ENCODE measurements around the gene TRMT11. TPM values are rescaled to one million over a fixed set of nuclear protein-coding genes. Genes with fewer than 3 reads are reported as not detected.

TRMT11 gene
- total RNA-seq, 3 donors from 2014 or later: 20.7 to 22.7 (median 21.5) TPM

- intact Hi-C loops (cut with DNase I, micrococcal nuclease): no loop called here
- Histone ChIP-seq H3K9me3 (no peaks in the 10 kb centered on the region), H3K36me3 (ENCODE audit: low read depth) (no peaks in the 10 kb centered on the region), H3K4me3 (no peak overlapping the region), H3K4me1 (ENCODE audit: low read depth) (no peaks in the 10 kb centered on the region)
- DNase-seq (no peak), ATAC-seq (peak; percentile 47)
- TF ChIP-seq CTCF (IDR thresholded peaks at IDR 0.05): no peak
Measured at GRCh38 chr6:126066053-126067048, 80.0 kb downstream of the TRMT11 start.

GRCh38 chr6:126067073-126067472, 80.7 kb downstream of the TRMT11 start:
- DNase-seq (no peak), ATAC-seq (no peak)
- H3K9me3 ChIP-seq: no peaks in the 10 kb centered on the region
- no peaks in the 10 kb centered on the region for H3K36me3 ChIP-seq (ENCODE audit: low read depth)
- H3K4me1 ChIP-seq (ENCODE audit: low read depth): no peaks in the 10 kb centered on the region
- intact Hi-C loops (cut with DNase I, micrococcal nuclease): no loop called here
- TF ChIP-seq CTCF (IDR thresholded peaks at IDR 0.05): no peak
- no peak overlapping the region for H3K4me3 ChIP-seq

- no peak for ATAC-seq
- H3K4me1 ChIP-seq (ENCODE audit: low read depth): no peaks in the 10 kb centered on the region
- H3K9me3 ChIP-seq: no peaks in the 10 kb centered on the region
- TF ChIP-seq CTCF (IDR thresholded peaks at IDR 0.05): no peak
- no peaks in the 10 kb centered on the region for H3K36me3 ChIP-seq (ENCODE audit: low read depth)
- intact Hi-C loops (cut with DNase I, micrococcal nuclease): no loop called here
- no peak for DNase-seq
- no peak overlapping the region for H3K4me3 ChIP-seq
Measured at GRCh38 chr6:126069449-126069848, 83.1 kb downstream of the TRMT11 start.

GRCh38 chr6:126071000-126071647, 84.8 kb downstream of the TRMT11 start:
- TF ChIP-seq CTCF (IDR thresholded peaks at IDR 0.05): no peak

GRCh38 chr6:126072172-126072571, 85.8 kb downstream of the TRMT11 start:
- H3K4me1 ChIP-seq (ENCODE audit: low read depth): no peaks in the 10 kb centered on the region
- DNase-seq (no peak), ATAC-seq (no peak)
- intact Hi-C loops (cut with DNase I, micrococcal nuclease): no loop called here
- no peak for TF ChIP-seq CTCF (IDR thresholded peaks at IDR 0.05)
- H3K9me3 ChIP-seq: no peaks in the 10 kb centered on the region
- no peak overlapping the region for H3K4me3 ChIP-seq
- H3K36me3 ChIP-seq (ENCODE audit: low read depth): no peaks in the 10 kb centered on the region

More at GRCh38 chr6:126071000-126071647, 84.8 kb downstream of the TRMT11 start:
- Histone ChIP-seq H3K4me1 (ENCODE audit: low read depth) (no peaks in the 10 kb centered on the region), H3K36me3 (ENCODE audit: low read depth) (no peaks in the 10 kb centered on the region), H3K4me3 (no peak overlapping the region), H3K9me3 (no peaks in the 10 kb centered on the region)
- DNase-seq (no peak), ATAC-seq (no peak)
- intact Hi-C loops (cut with DNase I, micrococcal nuclease): no loop called here
